Stimulated activated CD8-positive, alpha-beta memory T cell treated with anti-CD3 and anti-CD28 coated beads, Interleukin-7, amount 100 ng/mL, for 1 hour (primary cell): ENCODE data around the gene TDRD12.
"Not testable (repeated sequence)": the region's sequence is repeated elsewhere in the genome, so short reads cannot be mapped to it uniquely, and the experiment has no call there.

ENCODE experiments used
- DNase-seq, 2 donors: peaks; one replicate each; pipeline ENCODE4 v3.0.0-alpha.2; 2020; ENCODE audit warnings: low read depth in 2 of 2

TDRD12 gene

DNA sequence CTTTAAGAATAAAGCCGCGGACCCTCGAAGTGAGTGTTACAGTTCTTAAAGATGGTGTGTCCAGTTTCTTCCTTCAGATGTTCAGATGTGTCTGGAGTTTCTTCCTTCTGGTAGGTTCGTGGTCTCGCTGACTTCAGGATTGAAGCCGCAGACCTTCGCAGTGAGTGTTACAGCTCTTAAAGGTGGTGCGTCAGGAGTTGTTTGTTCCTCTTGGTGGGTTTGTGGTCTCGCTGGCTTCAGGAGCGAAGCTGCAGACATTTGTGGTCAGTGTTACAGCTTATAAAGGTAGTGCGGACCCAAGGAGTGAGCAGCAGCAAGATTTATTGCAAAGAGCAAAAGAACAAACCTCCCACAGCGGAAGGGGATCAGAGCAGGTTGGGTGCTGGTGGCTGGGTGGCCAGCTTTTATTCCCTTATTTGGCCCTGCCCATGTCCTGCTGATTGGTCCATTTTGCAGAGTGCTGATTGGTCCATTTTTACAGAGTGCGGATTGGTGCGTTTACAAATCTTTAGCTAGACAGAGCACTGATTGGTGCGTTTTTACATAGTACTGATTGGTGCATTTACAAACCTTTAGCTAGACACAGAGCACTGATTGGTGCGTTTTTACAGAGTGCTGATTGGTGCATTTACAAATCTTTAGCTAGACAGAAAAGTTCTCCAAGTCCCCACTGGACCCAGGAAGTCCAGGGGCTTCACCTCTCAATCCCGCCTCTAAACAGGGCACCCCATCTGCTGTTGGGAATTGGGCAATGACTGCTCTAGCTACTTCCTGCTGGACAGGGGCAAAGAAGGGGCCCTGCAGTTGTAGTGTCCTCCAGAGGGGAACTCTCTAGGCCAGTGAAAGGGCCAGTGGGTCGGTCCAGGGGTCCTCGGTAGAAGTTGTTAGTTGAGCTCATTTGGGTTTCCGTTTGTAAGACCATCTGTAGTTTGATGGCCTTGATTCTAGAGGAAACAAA is 26.1 kb upstream of the TDRD12 start:
- DNase-seq = peak in 1 of 2 donors; percentile 5

DNA sequence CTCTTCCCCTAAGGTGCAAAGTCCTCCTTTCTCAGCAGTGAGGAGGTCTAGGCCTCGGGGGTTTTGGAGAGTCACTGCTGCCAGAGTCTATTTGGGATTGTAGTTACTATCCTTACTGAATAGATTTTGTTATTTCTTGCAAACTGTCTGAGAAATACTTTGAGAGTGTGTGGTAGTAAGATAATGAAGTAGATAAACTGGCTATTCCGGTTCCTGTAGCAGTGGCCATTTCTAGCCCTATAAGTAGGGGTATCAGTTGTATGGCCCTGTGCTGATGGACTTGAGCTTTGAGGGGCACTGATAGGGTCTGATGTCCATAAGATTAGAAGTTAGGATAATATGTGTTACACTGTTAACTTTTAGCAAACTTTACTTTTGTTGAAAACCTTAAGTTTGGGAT is 25.3 kb upstream of the TDRD12 start:
- DNase-seq = not testable (repeated sequence)

DNA sequence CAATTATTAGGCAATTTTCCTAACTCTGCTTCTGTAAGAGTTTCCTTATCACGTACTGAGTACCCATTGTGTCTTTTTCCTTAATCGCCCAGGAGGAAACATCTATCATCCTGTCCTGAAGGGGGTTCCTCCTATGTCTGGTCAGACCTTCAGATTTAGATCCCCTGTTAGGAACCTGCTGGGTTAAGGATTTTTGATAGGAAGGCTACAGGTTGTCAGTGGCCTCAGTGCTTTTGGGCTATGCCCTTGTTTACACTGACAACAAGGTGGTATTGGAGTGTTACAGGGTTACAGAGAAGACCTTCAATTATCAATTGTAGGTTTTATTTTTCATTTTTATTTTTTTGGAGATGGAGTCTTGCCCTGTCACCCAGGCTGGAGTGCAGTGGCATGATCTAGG is 24.7 kb upstream of the TDRD12 start:
- not testable (repeated sequence) for DNase-seq

DNA sequence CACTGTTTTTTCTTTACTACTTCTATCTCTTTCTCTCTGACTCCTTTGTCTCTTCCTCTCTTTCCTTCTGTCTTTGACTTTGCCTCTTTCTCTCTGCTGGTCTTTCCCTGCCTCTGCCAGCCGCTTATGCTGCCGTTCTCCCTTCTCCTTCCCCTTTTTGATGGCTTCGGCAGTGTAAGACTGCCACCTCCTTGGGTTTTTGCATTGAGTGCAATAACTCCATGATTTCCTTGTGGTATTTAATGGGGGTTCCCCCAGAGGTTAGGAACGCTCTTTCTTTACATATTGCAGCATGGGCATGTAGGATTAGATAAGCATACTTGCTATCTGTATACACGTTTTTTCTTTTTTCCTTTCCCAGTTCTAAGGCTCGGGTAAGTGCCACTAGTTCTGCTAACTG is 24.1 kb upstream of the TDRD12 start:
- not testable (repeated sequence) for DNase-seq

DNA sequence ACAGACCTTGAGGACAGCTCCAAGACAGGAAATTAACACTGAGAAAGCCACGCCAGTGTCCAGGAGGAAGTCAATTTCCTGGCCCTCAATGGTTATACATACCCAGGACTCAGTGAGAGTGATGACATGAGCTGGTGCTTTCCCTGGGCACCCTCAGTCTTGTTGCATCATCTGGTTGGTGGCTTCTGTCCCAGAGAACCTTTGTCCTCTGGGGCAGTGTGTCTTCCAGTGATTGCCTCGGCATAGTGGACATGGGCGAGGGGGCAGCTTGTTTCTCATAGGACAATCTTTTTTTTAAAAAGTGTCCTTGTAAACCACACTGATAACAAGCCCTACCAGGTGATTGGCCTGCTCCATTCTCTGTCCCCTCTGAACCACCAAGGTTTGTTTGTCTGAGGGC is 22.8 kb upstream of the TDRD12 start:
- not testable (repeated sequence) for DNase-seq

DNA sequence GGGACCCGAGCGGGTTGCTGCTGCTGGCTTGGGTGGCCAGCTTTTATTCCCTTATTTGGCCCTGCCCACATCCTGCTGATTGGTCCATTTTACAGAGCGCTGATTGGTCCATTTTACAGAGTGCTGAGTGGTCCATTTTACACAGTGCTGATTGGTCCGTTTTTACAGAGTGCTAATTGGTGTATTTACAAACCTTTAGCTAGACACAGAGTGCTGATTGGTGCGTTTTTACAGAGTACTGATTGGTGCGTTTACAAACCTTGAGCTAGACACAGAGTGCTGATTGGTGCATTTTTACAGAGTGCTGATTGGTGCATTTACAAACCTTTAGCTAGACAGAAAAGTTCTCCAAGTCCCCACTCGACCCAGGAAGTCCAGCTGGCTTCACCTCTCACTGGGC is 19.4 kb upstream of the TDRD12 start:
- DNase-seq = not testable (repeated sequence)

DNA sequence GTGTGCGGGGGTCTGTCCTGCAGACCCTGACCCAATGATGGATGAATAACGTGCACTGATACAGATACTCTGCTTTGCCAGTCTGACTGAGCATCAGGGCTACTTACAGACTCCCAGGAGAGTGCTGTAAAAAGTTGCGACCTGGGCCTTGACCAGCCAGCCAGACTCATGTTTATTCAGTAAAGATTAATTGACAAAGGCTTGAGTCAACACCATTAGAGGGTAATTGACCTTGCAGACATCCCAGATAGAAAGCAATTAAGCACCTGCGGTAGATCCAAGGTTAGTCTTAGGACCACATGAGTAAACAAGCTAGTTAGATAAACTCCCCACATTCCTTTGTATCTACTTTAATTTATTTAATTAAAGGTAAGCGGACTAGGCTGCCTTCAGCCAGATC is 17.6 kb upstream of the TDRD12 start:
- no peak for DNase-seq

DNA sequence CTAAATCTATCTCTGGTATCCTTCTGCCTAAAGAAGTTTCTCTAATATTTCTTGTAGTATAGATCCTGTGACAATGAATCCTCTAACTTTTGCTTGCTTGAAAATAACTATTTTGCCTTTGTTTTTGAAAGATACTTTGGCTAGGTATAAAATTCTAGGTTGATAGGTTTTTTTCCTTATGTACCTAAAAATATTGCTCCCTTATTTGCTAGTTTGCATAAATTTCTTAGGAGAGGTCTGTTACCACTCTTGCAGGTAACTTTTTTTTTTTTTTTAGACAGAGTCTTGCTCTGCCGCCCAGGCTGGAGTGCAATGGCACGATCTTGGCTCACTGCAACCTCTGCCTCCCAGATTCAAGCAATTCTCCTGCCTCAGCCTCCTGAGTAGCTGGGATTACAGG is 15.6 kb upstream of the TDRD12 start:
- DNase-seq = not testable (repeated sequence)

DNA sequence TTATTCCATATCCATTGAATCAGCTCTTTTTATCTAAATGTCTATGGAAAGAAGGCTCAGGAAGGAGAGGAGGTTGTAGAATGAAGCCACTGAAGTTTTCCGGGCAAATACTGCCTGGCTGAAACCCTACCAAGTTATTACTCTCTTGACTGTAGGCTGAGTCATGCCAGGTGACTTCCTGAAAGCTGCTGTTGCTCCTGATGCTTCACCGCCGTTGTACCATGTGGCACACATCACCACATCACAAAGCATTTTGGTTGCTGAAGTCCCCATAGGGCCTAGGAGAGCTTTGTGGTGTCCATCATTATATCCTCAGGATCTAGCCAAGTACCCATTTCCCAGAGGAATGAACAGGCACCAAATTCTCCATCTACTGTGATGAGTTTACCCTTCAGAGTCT is 11.1 kb upstream of the TDRD12 start:
- DNase-seq = no peak

DNA sequence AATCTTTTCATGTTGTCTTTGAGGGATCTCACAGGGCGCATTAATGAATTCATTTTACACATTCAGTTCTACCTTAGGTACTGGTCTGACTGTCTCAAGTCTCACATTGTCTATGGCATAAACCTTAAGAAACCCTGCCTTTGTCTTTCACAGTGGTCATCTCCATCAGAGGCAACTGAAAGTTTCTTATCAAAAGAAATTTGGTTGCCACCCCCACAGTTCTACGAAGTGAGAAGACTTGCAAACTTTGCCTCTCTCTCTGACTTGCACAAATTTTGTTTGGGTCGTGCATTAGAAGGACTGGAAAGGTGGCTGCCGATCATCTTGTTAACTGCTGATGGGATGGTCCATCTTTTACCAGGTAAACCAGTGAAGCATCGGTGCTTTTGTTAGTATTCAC is 10.5 kb upstream of the TDRD12 start:
- no peak for DNase-seq

DNA sequence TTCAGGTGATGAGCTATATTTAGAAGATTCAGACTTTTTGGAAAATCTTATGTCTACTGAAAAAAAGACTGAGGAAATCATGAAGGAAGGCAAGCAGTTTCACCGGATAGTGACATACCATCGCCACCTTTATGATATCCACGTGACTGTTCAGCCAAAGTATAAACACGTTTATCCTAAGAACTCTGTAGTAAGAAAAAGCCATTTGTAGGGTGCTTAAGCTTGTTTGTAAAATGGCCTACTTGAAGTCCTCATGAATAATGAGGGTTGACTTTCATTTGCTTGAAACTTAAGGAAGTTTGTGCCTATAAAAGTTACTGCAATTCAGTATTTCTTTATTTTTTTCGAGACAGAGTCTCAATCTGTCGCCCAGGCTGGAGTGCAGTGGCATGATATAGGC is 7.8 kb upstream of the TDRD12 start:
- DNase-seq = no peak

DNA sequence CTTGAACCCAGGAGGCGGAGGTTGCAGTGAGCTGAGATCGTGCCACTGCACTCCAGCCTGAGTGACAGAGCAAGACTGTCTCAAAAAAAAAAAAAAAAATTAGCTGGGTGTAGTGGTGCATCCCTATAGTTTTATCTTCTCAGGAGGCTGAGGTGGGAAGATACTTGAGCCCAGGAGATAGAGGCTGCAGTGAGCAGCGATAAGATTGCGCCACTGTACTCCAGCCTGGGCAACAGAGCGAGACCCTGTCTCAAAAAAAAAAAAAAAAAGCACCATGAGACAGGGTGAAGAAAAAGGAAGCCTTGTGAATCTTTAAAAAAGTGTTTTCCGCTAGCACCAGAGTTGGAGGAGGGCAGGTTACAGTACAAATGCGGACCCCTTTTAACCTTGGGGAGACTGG is 3.4 kb upstream of the TDRD12 start:
- DNase-seq = not testable (repeated sequence)

DNA sequence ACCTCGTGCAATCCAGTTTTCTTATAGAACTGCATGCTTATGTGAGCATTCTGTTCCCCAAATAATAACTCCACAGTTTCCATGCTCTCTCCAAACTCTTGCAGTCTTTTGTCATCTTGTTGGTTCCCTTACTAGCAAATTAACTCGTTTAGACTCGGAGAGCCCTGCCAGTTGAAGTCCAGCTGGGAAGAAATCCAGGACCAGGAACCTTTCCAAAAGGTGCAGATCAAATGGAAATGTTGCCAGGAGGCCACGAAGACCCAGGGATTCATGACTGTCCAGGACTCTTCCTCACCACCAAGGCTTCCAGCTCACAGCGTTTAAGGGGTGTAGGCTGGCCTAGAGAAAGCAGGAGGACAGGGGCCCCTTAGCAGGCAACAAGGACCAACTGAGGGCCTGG is 2.1 kb upstream of the TDRD12 start:
- DNase-seq = no peak

DNA sequence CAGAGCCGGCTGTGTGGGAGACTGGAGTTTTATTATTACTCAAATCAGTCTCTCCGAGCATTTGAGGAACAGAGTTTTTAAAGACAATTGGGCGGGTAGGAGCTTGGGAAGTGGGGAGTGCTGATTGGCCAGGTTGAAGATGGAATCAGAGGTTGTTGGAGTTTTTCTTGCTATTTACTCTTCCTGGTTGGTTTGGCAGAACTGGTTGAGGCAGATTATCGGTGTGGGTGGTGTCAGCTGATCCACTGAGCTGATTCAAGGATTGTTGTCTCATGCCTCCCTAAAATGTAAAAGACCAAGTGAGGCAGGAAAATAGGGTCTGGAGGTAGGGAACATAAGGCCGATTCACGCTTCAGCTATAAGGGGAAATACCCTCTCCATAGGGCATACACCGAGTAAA is 1.3 kb upstream of the TDRD12 start:
- no peak for DNase-seq

DNA sequence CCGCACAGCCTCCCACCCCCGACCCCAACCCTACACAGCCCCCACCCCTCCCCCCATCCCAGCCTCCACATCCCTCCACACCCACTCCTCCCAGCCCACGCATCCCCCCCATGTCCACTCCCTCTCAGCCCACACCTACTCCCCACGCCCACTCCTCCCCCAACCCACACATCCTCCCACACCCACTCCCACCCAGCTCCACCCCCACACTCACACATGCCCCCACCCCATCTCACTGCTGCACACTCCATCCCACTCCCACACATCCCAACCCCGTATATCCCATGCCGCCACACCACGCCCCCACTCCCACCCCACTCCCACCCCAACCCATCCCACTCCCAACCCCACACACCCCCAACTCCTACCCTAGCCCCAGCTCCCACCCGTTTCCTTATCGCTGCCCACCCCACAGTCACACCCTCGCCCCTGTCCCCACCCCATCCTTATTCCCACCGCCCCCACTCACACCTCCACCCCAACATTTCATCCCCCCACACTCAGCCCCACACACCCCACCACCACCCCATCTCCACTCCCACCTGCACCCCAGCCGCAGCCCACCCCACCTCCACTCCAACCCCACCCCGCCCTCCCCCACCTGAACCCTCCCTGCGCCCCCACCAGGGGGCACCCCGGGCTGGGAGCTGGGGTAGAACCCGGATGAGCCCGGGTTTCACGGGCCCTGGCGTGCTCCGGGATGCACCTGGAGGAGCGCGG is 809 bp downstream of the TDRD12 start:
- DNase-seq = no peak

DNA sequence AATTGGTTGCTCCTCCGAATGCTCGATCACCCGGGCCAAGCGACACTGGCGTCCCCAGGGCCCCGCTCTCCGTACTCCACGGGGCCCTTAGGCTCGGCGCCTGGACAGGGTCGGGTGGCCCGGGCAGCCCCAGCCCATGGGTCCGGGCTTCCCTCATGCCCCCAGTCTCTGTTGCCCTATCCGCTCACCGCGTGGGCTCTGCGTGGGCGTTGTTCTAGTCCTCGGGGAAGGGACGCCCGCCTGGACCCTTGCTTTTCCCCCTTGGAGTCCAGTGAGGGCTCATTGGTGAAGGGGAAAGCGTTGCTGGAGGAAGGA is 1.3 kb downstream of the TDRD12 start:
- no peak for DNase-seq

DNA sequence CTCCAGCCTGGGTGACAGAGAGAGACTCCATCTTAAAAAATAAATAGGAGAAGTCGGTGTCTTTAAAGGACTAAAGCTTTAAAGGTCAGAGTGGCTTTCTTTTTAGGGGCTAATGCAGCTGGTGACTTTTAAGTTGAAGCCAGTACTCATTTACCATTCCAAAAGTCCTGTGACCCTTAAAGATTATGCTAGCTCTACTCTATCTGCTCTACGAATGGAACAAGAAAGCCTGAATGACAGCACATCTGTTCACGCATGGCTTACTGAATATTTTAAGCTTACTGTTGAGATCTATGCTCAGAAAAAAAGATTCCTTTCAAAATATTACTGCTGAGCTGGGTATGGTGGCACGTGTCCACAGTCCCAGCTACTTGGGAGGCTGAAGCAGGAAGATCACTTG is 16.4 kb downstream of the TDRD12 start:
- DNase-seq = no peak

DNA sequence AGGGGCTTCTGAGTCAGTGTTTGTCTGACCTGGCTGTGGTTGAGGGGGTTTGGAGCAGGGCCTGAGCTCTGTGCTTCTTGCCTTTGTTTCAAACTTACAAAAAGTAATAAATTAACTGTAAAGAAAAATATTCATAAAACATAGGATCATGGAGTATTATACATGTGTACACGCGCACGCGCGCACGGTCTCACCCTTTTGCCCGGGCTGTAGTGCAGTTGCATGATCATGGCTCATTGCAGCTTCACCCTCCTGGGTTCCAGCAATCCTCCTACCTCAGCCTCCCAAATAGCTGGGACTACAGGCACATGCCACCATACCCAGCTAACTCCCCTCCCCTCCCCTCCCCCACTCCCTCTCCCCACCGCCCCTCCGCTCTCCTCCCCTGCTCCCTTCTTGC is 23.5 kb downstream of the TDRD12 start:
- no peak for DNase-seq

DNA sequence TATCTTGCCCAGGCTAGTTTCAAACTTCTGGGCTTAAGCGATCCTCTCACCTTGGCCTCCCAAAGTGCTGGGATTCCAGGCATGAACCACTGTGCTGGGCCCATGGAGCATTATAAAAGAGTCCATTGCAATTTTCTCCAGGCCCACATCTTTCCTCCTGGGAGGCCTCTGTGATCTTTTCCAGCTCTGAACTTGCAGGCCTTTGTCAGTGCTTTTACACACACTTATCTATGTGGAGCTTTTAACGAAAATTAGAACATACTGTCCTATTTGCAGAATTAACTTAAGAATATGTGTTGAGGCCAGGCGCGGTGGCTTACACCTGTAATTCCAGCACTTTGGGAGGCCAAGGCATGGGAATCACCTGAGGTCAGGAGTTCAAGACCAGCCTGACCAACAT is 23.9 kb downstream of the TDRD12 start:
- DNase-seq = no peak

DNA sequence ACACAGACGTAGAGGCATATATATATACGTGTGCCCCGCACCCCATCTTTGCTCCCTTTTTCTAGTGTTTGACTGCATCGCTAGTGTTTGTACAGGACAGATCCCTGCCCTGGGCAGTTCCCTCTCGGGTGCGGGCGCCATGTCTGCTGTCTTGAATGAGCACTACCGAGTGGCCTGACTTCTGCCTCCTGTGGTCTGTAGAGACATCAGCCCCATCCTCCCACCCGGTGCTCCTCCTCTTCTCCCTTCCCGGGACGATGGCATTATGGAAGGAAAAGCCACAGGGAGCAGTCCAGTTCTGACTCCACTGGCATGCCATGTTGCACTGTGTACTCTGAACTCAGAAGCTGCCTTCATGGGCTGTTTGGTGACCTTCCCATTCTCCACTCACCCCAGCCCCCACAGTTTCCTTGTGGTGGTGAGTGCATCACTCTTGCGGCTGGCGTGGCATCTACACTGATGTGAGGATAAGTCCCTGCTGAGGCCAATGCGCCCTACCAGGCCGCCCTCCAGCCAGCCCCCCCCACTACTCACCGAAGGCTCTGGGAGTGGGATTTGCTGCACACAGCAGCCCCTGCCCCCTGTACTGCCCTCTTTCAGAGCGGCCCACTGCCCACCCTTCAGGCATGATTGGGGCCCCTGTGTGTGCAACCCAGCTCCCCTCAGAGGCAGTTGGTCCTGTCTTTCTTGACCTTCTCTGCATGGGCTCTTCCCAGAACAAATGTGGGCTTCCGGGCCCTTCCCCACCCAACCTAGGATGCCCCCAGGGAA is 25.2 kb downstream of the TDRD12 start:
- DNase-seq = no peak

DNA sequence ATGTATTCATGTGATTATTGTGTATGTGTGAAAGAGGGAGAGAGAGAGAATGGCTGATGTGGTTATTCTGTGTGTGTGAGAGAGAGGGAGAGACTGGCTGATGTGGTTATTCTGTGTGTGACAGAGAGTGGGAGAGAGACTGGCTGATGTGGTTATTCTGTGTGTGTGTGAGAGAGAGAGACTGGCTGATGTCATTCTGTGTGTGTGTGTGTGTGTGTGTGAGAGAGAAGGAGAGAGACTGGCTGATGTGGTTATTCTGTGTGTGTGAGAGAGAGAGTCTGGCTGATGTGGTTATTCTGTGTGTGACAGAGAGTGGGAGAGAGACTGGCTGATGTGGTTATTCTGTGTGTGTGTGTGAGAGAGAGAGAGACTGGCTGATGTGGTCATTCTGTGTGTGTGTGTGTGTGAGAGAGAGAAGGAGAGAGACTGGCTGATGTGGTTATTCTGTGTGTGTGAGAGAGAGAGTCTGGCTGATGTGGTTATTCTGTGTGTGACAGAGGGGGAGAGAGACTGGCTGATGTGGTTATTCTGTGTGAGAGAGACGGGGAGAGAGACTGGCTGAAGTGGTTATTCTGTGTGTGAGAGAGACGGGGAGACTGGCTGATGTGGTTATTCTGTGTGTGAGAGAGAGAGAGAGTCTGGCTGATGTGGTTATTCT is 26.2 kb downstream of the TDRD12 start:
- DNase-seq = not testable (repeated sequence)

DNA sequence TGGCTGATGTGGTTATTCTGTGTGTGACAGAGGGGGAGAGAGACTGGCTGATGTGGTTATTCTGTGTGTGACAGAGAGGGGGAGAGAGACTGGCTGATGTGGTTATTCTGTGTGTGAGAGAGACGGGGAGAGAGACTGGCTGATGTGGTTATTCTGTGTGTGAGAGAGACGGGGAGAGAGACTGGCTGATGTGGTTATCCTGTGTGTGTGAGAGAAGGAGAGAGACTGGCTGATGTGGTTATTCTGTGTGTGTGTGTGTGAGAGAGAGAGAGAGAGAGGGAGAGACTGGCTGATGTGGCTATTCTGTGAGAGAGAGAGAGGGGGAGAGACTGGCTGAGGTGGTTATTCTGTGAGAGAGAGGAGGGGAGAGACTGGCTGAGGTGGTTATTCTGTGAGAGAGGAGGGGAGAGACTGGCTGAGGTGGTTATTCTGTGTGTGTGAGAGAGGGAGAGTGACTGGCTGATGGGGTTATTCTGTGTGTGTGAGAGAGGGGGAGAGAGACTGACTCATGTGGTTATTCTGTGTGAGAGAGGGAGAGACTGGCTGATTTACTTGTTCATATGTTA is 27.1 kb downstream of the TDRD12 start:
- DNase-seq = not testable (repeated sequence)
